GM19324 (cell line): Measurements from ENCODE around the gene EHD2.
"Not testable (repeated sequence)": the region's sequence is repeated elsewhere in the genome, so short reads cannot be mapped to it uniquely, and the experiment has no call there.

Experiments used
- ATAC-seq: cut with Tn5 transposase; IDR thresholded peaks from one replicate; pipeline ENCODE4 v1.9.1; 2021; ENCODE audit warnings: mild to moderate bottlenecking, moderate library complexity; ENCODE audit not compliant: unreplicated experiment, low FRiP score

The EHD2 gene, protein sequence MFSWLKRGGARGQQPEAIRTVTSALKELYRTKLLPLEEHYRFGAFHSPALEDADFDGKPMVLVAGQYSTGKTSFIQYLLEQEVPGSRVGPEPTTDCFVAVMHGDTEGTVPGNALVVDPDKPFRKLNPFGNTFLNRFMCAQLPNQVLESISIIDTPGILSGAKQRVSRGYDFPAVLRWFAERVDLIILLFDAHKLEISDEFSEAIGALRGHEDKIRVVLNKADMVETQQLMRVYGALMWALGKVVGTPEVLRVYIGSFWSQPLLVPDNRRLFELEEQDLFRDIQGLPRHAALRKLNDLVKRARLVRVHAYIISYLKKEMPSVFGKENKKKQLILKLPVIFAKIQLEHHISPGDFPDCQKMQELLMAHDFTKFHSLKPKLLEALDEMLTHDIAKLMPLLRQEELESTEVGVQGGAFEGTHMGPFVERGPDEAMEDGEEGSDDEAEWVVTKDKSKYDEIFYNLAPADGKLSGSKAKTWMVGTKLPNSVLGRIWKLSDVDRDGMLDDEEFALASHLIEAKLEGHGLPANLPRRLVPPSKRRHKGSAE

DNA sequence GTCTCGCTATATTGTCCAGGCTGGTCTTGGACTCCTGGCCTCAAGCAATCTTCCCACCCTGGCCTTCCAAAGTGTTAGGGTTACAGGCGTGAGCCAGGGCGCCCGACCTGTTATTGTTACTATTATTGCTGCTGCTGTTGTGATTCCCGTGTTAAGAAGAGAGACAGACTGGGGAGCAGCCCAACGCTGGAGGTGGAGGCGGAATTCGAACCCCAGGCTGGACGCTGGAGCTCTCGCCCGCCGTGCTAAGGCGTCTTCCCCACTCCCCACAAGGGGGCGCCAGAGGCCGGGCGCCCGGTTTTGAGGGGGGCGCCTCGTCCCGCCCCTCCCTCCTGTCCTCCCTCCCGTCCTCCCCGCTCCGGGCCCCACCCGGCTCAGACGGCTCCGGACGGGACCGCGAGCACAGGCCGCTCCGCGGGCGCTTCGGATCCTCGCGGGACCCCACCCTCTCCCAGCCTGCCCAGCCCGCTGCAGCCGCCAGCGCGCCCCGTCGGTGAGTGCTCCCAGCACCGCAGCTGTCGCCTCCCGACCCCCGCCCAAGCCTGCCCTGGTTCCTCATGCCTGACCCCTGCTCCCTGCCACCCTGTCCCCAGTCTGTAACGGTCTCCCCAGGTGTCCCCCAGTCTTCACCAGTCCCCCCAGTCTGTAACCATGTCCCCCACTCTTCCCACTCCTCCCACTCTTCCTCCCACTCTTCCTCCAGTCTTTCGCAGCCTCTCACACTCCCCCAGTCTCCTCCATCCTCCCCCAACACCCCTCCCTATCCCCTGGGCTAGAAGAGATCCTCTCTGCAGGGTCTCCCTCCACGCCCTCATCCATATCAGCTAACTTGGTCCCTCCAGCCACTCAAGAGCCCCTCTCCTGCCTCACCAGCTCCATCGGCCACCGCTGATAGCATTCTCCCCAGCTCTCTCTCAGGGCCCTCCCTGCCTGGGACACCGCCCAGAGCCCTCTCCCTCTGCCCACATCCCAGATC, at the start of gene EHD2:
EHD2 (plus strand) TSS at position 377 of the 976 bp plus-strand sequence. CDS start 3,191 bp downstream, outside the sequence.
- ATAC-seq: no peak

DNA sequence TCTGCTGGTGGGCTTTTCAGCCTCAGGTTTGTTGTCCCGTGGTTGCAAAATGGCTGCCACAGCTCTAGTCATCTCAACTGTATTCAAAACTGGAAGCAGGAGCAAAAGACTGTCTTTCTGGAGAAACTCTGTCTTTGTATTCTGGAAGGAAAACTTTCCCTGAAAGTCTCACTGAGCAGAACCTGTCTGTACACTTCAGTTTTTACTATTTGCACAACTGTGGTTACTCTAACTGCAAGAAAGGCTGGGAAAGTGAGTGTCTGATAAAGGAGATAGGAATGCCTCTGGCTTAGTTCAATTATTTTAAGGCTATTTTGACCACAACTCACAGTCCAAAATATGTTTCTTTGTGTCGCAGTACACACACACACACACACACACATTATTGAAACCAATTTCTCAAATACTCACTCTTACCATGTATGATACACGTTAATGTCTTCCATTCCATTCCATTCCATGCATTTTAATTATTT, 49.7 kb upstream of the EHD2 start:
- ATAC-seq: no peak

DNA sequence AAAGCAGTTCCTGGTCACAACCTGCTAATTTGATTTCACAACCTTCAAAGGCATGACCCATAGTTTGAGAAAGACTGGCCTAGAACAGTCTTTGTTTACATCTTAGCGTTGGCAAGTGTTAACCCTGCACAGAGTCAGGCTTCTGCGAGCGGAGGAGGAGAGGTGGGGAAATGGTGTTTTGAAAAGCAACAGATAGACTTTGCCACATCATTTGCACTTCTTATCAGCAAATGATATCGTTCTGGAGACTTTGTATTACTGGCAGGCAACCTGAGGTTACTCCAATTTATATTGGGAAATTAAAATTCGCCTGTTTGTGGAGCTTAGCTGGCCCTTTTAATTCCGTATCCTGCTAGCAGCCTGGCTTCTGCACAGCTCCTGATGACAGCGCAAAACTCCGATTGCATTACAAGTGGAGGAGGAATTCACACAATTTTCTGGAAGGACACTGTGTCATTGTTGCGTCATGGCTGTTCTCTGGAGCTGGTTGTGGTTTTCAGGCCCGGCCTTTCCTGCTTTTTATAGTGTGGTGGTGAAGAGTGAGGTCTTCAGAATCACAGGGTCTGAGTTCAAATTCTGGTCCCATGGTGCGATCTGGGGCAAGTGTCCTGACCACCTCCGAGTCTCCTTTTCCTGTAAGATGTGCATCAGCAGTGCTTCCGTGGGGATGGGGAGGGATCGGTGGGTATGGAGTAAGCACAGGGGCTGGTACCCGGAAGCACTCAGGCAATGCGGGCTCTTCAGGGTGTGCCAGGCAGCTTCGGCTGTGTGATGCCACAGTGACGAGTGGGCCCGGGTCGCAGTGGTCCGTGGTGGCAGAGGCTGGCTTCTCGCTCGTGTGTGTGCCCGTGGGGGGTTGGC, 49.1 kb upstream of the EHD2 start:
- ATAC-seq: no peak

DNA sequence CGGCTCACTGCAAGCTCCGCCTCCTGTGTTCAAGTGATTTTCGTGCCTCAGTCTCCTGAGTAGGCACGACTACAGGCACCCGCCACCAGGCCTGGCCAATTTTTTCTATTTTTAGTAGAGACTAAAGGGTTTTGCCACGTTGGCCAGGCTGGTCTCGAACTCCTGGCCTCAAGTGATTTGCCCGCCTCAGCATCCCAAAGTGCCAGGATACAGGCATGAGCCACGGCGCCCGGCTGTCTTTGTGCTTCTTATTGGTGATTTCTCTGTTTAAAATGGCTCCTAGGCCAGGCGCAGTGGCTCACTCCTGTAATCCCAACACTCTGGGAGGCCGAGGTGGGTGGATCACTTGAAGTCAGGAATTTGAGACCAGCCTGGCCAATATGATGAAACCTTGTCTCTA, 44.7 kb upstream of the EHD2 start:
- ATAC-seq: not testable (repeated sequence)

DNA sequence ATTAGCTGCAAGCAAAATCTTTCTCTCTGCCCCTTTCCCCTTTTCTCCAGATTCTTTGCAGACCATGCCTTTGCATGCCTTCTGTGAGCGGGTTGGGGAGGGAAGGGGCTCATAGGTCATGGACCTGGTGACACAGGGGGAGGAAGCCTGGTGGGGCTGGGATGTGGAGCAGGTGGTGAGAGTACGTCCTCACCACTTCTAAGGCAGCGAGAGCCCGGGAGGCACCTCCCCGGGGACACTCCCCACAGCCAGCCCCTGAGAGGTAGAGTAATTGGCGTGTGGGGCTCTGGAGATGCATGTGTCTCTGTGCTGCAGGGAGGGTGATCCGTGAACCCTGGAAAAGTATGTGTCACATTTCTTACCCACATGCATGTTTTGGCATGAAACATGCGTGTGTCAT, 42.5 kb upstream of the EHD2 start:
- no peak for ATAC-seq

DNA sequence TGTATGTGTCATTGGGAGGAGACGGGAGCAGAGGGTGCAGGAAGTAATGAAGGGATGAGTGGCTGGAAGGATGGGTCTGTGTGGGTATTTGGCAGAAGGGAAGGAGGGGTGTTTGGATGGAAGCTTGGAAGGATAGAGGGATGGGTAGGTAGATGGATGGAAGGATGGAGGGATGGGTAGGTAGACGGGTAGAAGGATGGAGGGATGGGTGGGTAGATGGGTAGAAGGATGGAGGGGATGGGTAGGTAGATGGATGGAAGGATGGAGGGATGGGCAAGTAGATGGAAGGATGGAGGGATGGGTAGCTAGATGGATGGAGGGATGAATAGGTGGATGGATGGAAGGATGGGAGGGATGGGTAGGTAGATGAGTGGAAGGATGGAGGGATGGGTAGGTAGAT, 41.7 kb upstream of the EHD2 start:
- ATAC-seq: no peak

DNA sequence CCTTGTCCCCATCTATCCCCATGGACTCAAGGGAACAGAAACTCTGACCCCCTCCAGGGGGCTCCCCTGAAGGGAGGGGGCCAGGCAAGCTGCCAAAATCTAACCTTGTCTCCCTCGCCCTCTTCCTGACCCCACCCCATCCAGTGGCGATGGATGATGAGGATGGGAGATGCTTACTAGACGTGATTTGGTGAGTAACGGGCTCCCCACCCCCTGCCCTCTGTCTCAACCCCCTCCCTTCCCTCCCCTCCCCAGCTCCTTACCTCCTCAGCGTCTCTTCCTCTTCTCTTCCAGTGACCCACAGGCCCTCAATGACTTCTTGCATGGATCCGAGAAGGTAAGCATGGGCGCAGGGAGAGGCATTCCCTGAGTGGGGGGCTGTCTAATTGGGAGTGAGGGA, 39.8 kb upstream of the EHD2 start:
- ATAC-seq: no peak

DNA sequence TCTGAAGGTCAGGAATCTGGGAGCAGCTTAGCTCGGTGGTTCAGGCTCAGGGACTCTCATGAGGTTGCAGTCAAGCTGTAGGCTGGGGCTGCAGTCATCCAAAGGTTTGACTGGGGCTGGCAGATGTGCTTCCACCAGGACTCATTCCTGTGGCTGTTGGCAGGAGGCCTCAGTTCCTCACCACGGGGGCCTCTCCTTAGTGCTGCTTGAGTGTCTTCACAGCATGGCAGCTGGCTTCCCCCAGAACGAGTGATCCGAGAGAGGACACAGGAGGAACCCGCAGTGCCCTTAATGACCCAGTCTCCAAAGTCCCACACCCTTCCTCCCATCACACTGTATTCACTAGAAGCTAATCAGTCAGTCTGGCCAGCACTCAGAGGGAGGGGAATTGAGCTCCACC, 38.7 kb upstream of the EHD2 start:
- ATAC-seq: no peak

DNA sequence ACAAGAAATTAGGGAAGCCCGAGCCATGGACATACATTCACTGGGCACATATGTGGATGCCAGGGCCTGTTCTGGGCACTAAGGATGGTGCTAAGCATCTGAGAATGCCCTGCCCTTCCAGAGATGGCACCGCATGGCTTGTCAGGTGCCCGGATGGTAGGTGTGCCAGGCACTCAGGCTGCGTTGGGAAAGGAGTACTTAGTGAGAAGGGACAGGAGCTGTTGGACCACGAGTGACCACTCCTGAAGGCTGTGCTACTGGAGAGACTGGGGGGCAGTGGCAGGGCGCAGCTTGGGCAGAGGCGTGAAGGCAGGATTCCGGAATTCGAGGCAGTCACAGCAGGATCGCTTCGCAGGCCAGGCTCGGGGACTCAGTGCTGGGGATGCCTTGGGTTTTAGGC, 38.0 kb upstream of the EHD2 start:
- no peak for ATAC-seq

DNA sequence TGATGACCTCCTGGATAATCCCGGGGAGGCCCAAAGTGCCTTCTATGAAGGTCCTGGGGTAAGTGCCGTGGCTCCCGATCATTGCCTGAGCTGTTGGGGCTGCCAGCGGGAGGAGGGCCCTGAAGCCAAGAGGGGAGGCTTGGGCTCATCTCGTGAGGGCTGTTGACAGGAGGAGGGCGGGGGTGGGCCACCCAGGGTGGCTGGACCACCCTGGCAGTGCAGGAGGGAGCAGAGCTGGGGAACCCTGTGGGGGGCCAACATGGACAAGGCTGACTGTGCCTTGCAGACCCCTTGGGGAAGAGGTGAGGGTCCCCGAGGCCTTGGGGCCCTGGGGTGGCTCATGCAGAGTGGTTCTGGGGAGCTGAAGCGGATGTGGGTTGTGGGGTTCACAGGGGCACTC, 37.4 kb upstream of the EHD2 start:
- ATAC-seq: no peak

DNA sequence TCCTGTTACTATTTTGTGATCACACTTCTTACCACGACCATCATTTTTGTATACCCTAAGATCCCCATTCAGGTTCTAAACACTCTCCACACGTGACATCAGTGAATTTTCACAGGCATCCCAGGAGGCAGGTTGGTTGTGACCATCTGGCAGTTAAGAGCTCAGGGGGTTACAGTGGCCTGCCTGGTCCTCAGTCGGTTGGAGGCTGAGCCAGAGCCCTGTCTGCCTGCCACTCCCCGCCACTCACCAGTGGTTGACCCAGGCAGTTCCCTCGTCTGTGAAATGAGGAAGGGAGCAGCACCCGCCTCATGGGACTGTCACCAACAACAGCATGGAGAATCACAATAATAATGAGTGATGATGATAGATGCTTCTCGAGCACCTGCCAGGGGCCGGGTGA, 36.4 kb upstream of the EHD2 start:
- no peak for ATAC-seq

DNA sequence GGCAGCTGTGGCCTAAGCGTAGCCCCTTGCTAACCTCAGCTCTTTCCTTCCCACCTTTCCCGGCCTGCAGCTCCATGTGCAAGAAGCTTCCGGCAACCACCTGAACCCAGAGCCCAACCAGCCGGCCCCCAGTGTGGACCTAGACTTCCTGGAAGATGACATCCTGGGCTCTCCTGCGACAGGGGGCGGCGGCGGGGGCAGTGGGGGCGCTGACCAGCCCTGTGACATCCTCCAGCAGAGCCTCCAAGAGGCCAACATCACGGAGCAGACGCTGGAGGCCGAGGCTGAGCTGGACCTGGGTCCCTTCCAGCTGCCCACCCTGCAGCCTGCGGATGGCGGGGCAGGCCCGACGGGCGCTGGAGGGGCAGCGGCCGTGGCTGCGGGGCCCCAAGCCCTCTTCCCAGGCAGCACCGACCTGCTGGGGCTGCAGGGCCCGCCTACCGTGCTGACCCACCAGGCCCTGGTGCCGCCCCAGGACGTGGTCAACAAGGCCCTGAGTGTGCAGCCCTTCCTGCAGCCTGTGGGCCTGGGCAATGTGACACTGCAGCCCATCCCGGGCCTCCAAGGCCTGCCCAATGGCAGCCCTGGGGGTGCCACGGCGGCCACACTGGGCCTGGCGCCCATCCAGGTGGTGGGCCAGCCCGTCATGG, 33.8 kb upstream of the EHD2 start:
- ATAC-seq: no peak

DNA sequence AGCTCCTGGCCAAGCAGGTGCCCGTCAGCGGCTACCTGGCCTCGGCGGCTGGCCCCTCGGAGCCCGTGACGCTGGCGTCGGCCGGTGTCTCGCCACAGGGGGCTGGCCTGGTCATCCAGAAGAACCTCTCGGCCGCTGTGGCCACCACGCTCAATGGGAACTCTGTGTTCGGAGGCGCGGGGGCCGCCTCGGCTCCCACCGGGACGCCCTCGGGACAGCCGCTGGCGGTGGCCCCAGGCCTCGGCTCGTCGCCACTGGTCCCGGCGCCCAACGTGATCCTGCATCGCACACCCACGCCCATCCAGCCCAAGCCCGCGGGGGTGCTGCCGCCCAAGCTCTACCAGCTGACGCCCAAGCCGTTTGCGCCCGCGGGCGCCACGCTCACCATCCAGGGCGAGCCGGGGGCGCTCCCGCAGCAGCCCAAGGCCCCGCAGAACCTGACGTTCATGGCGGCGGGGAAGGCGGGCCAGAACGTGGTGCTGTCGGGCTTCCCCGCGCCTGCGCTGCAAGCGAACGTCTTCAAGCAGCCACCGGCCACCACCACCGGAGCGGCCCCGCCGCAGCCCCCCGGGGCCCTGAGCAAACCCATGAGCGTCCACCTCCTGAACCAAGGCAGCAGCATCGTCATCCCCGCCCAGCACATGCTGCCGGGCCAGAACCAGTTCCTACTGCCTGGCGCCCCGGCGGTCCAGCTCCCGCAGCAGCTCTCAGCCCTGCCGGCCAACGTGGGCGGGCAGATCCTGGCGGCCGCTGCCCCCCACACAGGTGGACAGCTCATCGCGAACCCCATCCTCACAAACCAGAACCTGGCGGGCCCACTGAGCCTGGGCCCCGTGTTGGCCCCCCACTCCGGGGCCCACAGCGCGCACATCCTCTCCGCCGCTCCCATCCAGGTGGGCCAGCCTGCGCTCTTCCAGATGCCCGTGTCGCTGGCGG, 33.0 kb upstream of the EHD2 start:
- ATAC-seq: no peak

DNA sequence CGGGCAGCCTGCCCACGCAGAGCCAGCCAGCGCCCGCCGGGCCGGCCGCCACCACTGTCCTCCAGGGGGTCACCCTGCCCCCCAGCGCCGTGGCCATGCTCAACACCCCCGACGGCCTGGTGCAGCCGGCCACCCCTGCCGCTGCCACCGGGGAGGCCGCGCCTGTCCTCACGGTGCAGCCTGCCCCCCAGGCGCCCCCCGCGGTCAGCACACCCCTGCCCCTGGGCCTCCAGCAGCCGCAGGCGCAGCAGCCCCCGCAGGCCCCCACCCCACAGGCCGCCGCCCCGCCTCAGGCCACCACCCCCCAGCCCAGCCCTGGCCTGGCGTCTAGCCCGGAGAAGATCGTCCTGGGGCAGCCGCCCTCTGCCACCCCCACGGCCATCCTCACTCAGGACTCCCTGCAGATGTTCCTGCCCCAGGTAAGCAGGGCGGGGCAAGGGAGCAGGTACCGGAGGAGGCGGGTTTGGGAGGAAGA, 32.3 kb upstream of the EHD2 start:
- no peak for ATAC-seq

DNA sequence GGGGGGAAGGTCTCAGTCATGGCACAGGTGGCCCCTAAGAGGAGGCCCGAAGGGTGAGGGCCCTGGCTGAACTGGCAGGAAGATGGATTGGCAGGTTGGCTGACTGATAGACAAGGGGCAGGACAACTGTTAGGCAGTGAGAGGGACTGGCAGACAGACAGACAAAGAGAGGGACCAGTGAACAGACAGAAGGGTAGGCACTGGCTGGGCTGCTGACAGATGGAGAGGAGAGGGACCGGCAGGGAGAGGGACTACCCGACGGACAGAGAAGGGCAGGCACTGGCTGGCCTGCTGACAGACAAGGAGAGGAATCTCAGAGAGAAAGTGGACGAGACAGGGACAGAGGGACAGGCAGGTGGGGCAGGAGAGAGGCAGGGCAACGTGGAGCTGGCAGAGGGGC, 31.8 kb upstream of the EHD2 start:
- ATAC-seq: no peak

DNA sequence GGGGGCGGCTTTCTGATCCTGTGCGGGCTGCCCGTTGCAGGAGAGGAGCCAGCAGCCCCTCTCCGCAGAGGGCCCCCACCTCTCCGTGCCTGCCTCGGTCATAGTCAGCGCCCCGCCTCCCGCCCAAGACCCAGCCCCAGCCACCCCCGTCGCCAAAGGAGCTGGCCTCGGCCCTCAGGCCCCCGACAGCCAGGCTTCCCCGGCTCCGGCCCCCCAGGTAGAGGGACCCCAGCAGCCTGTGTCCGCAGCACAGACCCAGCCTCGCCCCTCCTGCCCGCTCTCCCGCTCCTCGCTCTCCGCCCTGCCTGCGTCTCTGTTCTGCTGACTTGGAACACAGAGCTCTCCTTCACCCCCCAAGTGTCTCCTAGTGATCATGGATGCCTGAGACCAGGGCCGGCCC, 31.3 kb upstream of the EHD2 start:
- no peak for ATAC-seq

DNA sequence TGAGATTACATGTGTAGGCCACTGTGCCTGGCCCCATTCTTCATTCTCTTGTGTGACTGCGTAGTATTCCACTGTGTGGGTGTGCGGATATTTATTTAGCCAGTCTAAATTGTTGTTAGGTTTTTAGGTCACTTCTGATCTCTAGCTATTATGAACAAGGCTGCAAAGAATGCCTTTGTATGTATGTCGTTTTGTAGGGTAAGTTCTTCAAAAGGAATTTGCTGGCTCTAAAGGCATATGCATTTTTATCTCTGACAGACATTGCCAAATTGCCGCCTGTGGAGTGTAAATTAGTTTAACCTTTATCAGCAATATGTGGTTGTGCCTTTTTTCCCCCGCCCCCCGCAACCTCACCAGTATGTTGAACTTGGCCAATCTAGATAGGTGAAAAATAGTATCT, 30.3 kb upstream of the EHD2 start:
- no peak for ATAC-seq

DNA sequence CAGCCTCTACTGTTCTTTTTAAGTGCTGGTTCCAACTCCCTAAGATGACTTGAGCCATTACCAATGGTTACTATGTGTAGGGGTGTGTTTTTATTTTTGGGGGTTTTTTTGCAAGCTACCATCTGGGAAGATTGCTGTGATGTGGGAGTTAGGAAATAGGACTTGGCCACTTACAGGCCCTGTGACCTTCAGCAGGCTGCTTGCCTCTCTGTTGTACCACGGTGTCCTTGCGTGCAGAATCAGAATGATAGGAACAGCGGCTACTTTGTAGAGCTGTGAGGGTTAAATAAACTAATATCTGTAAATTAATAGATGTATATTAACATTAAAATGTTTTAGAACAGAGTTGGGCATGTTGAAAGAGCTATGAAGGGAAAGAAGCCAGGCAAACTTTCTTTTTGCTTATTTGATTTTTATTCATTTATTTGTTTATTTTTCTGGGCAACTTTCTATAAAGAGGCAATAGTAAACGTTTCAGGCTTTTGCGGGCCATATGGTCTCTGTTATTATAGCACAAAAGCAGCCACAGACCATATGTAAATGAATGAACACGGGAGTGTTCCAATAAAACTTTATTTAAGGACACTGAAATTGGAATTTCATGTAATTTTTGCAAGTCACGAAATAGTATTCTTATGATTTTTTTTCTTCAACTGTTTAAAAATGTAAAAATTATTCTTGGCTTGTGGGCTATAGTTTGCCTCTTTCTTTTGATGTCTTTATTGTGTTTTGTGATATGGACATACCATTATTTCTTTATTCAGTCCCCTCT, 26.4 kb upstream of the EHD2 start:
- ATAC-seq: no peak
